Measurements from ENCODE around the gene RAB40C. TPM values are rescaled to one million over a fixed set of nuclear protein-coding genes. Genes with fewer than 3 reads are reported as not detected.

Gene RAB40C
- total and polyA plus RNA-seq, 9 donors: 9.4 to 15.4 (median 13.0) TPM

- WGBS (ENCODE audit: insufficient coverage): 98% methylated on average over 37 of the region's 43 CpGs
Observed at GRCh38 chr16:598823-599739, 9.2 kb downstream of the RAB40C start.

GRCh38 chr16:600781-601180 lies 10.9 kb downstream of the RAB40C start:
- DNase-seq: no peak
- H3K27ac ChIP-seq (ENCODE audit: low read length): no peak overlapping the region
- no peak overlapping the region for H3K4me3 ChIP-seq (ENCODE audit: low read length)
- peaks cover 18% of the 10 kb centered on the region for H3K36me3 ChIP-seq (ENCODE audit: control insufficient read depth, insufficient read depth, low read length)
- no peaks in the 10 kb centered on the region for H3K27me3 ChIP-seq (ENCODE audit: control insufficient read depth, insufficient read depth, low read length)
- peaks cover 5% of the 10 kb centered on the region for H3K4me1 ChIP-seq (ENCODE audit: control insufficient read depth, insufficient read depth, low read length)
- WGBS (ENCODE audit: insufficient coverage): no CpG with 5 or more reads among the region's 7 CpGs
- H3K9me3 ChIP-seq (replicated peaks; ENCODE audit: control insufficient read depth, low read depth, low read length): peaks cover 4% of the 10 kb centered on the region

More at GRCh38 chr16:598823-599739, 9.2 kb downstream of the RAB40C start:
- no peaks in the 10 kb centered on the region for H3K27me3 ChIP-seq (ENCODE audit: control insufficient read depth, insufficient read depth, low read length)
- DNase-seq: no peak
- H3K27ac ChIP-seq (ENCODE audit: low read length): no peak overlapping the region
- H3K4me1 ChIP-seq (ENCODE audit: control insufficient read depth, insufficient read depth, low read length): peaks cover 6% of the 10 kb centered on the region
- peaks cover 18% of the 10 kb centered on the region for H3K36me3 ChIP-seq (ENCODE audit: control insufficient read depth, insufficient read depth, low read length)
- H3K4me3 ChIP-seq (ENCODE audit: low read length): no peak overlapping the region
- H3K9me3 ChIP-seq (replicated peaks; ENCODE audit: control insufficient read depth, low read depth, low read length): no peaks in the 10 kb centered on the region

- WGBS (ENCODE audit: insufficient coverage): no CpG with 5 or more reads among the region's 5 CpGs
- Histone ChIP-seq H3K27me3 (ENCODE audit: control insufficient read depth, insufficient read depth, low read length) (no peaks in the 10 kb centered on the region), H3K27ac (ENCODE audit: low read length) (no peak overlapping the region), H3K4me3 (ENCODE audit: low read length) (no peak overlapping the region), H3K9me3 (replicated peaks; ENCODE audit: control insufficient read depth, low read depth, low read length) (peaks cover 4% of the 10 kb centered on the region), H3K36me3 (ENCODE audit: control insufficient read depth, insufficient read depth, low read length) (peaks cover 9% of the 10 kb centered on the region), H3K4me1 (ENCODE audit: control insufficient read depth, insufficient read depth, low read length) (no peaks in the 10 kb centered on the region)
- DNase-seq: no peak
Observed at GRCh38 chr16:603933-604332, 14.1 kb downstream of the RAB40C start.

- H3K27me3 ChIP-seq (ENCODE audit: control insufficient read depth, insufficient read depth, low read length): no peaks in the 10 kb centered on the region
Observed at GRCh38 chr16:606656-607307, 16.9 kb downstream of the RAB40C start.

GRCh38 chr16:608019-608418 lies 18.2 kb downstream of the RAB40C start:
- no peaks in the 10 kb centered on the region for H3K27me3 ChIP-seq (ENCODE audit: control insufficient read depth, insufficient read depth, low read length)
- no peak overlapping the region for H3K27ac ChIP-seq (ENCODE audit: low read length)
- no peak for DNase-seq
- H3K36me3 ChIP-seq (ENCODE audit: control insufficient read depth, insufficient read depth, low read length): no peaks in the 10 kb centered on the region
- peaks cover 4% of the 10 kb centered on the region for H3K9me3 ChIP-seq (replicated peaks; ENCODE audit: control insufficient read depth, low read depth, low read length)
- H3K4me3 ChIP-seq (ENCODE audit: low read length): no peak overlapping the region
- WGBS (ENCODE audit: insufficient coverage): 80% methylated on average over 2 of the region's 10 CpGs
- H3K4me1 ChIP-seq (ENCODE audit: control insufficient read depth, insufficient read depth, low read length): peaks cover 4% of the 10 kb centered on the region

More at GRCh38 chr16:606656-607307, 16.9 kb downstream of the RAB40C start:
- no peak overlapping the region for H3K4me3 ChIP-seq (ENCODE audit: low read length)
- DNase-seq: no peak
- 94% methylated on average over 15 of the region's 22 CpGs for WGBS (ENCODE audit: insufficient coverage)
- no peak overlapping the region for H3K27ac ChIP-seq (ENCODE audit: low read length)
- no peaks in the 10 kb centered on the region for H3K36me3 ChIP-seq (ENCODE audit: control insufficient read depth, insufficient read depth, low read length)
- peaks cover 4% of the 10 kb centered on the region for H3K4me1 ChIP-seq (ENCODE audit: control insufficient read depth, insufficient read depth, low read length)
- H3K9me3 ChIP-seq (replicated peaks; ENCODE audit: control insufficient read depth, low read depth, low read length): peaks cover 4% of the 10 kb centered on the region

GRCh38 chr16:609316-609715 lies 19.4 kb downstream of the RAB40C start:
- no peak overlapping the region for H3K4me3 ChIP-seq (ENCODE audit: low read length)
- no peak overlapping the region for H3K27ac ChIP-seq (ENCODE audit: low read length)
- H3K9me3 ChIP-seq (replicated peaks; ENCODE audit: control insufficient read depth, low read depth, low read length): peaks cover 4% of the 10 kb centered on the region
- H3K27me3 ChIP-seq (ENCODE audit: control insufficient read depth, insufficient read depth, low read length): no peaks in the 10 kb centered on the region
- peaks cover 4% of the 10 kb centered on the region for H3K4me1 ChIP-seq (ENCODE audit: control insufficient read depth, insufficient read depth, low read length)
- 86% methylated on average over 10 of the region's 13 CpGs for WGBS (ENCODE audit: insufficient coverage)
- no peak for DNase-seq
- H3K36me3 ChIP-seq (ENCODE audit: control insufficient read depth, insufficient read depth, low read length): no peaks in the 10 kb centered on the region

GRCh38 chr16:609984-610383 lies 20.1 kb downstream of the RAB40C start:
- Histone ChIP-seq H3K36me3 (ENCODE audit: control insufficient read depth, insufficient read depth, low read length) (peaks cover under 1% of the 10 kb centered on the region), H3K27ac (ENCODE audit: low read length) (no peak overlapping the region), H3K4me3 (ENCODE audit: low read length) (no peak overlapping the region), H3K27me3 (ENCODE audit: control insufficient read depth, insufficient read depth, low read length) (no peaks in the 10 kb centered on the region), H3K9me3 (replicated peaks; ENCODE audit: control insufficient read depth, low read depth, low read length) (peaks cover 1% of the 10 kb centered on the region), H3K4me1 (ENCODE audit: control insufficient read depth, insufficient read depth, low read length) (peaks cover 4% of the 10 kb centered on the region)
- 85% methylated on average over 11 of the region's 14 CpGs for whole genome bisulfite sequencing (ENCODE audit: insufficient coverage)
- DNase-seq: no peak

GRCh38 chr16:610513-611381 lies 20.9 kb downstream of the RAB40C start:
- peaks cover 3% of the 10 kb centered on the region for H3K36me3 ChIP-seq (ENCODE audit: control insufficient read depth, insufficient read depth, low read length)
- H3K4me3 ChIP-seq (ENCODE audit: low read length): no peak overlapping the region
- H3K27ac ChIP-seq (ENCODE audit: low read length): no peak overlapping the region
- H3K9me3 ChIP-seq (replicated peaks; ENCODE audit: control insufficient read depth, low read depth, low read length): no peaks in the 10 kb centered on the region
- peaks cover 4% of the 10 kb centered on the region for H3K4me1 ChIP-seq (ENCODE audit: control insufficient read depth, insufficient read depth, low read length)
- DNase-seq: no peak
- H3K27me3 ChIP-seq (ENCODE audit: control insufficient read depth, insufficient read depth, low read length): no peaks in the 10 kb centered on the region
- 69% methylated on average over 22 of the region's 28 CpGs for WGBS (ENCODE audit: insufficient coverage)

- Histone ChIP-seq H3K36me3 (ENCODE audit: control insufficient read depth, insufficient read depth, low read length) (peaks cover 3% of the 10 kb centered on the region), H3K9me3 (replicated peaks; ENCODE audit: control insufficient read depth, low read depth, low read length) (no peaks in the 10 kb centered on the region), H3K4me1 (ENCODE audit: control insufficient read depth, insufficient read depth, low read length) (peaks cover 4% of the 10 kb centered on the region), H3K4me3 (ENCODE audit: low read length) (no peak overlapping the region), H3K27ac (ENCODE audit: low read length) (no peak overlapping the region), H3K27me3 (ENCODE audit: control insufficient read depth, insufficient read depth, low read length) (no peaks in the 10 kb centered on the region)
- WGBS (ENCODE audit: insufficient coverage): 73% methylated on average over 2 of the region's 13 CpGs
- DNase-seq: no peak
Observed at GRCh38 chr16:615122-615521, 25.3 kb downstream of the RAB40C start.
